Lung (tissue), 12 donors: ENCODE results near the gene CEP63. TPM values are rescaled to one million over a fixed set of nuclear protein-coding genes. Genes with fewer than 3 reads are reported as not detected.

Experiments
- ATAC-seq: fragments of 200-7000 bp; cut with Tn5 transposase; one replicate; pipeline ENCODE4 v1.9.1; 2020; ENCODE audit warnings: moderate number of reproducible peaks; ENCODE audit not compliant: insufficient read depth, low FRiP score
- DNase-seq, 3 donors: peaks; one replicate each; pipeline ENCODE4 v3.0.0-alpha.2; 2013 to 2017
- H3K27ac ChIP-seq, 2 donors: one replicate each; pipeline ENCODE4 v1.5.1; 2013; ENCODE audit warnings: mild to moderate bottlenecking in 2 of 2, moderate library complexity in 2 of 2, control low read depth in 1 of 2, inconsistent platforms in 1 of 2, low read depth in 1 of 2, low read length in 1 of 2
- H3K27me3 ChIP-seq, 3 donors: one replicate each; pipeline ENCODE4 v1.5.1; 2013; ENCODE audit warnings: low read length in 2 of 3; ENCODE audit not compliant: control insufficient read depth in 3 of 3, insufficient read depth in 3 of 3
- H3K36me3 ChIP-seq, 4 donors: one replicate each; pipeline ENCODE4 v1.5.1; 2013; ENCODE audit warnings: low read length in 4 of 4, mild to moderate bottlenecking in 1 of 4, moderate library complexity in 1 of 4; ENCODE audit not compliant: control insufficient read depth in 4 of 4, insufficient read depth in 4 of 4
- H3K4me1 ChIP-seq, 5 donors: one replicate each; pipeline ENCODE4 v1.5.1; 2013; ENCODE audit warnings: low read length in 5 of 5, mild to moderate bottlenecking in 2 of 5, moderate library complexity in 1 of 5; ENCODE audit not compliant: control insufficient read depth in 5 of 5, insufficient read depth in 5 of 5
- H3K4me3 ChIP-seq: one replicate; pipeline ENCODE4 v1.5.1; 2013; ENCODE audit warnings: mild to moderate bottlenecking, control low read depth, moderate library complexity
- H3K9ac ChIP-seq, 2 donors: one replicate each; pipeline ENCODE4 v1.5.1; 2013; ENCODE audit warnings: low read length in 2 of 2, control low read depth in 1 of 2; ENCODE audit not compliant: insufficient read depth in 1 of 2
- H3K9me3 ChIP-seq, 4 donors: one replicate each; pipeline ENCODE4 v1.5.1; 2013; ENCODE audit warnings: low read length in 3 of 4, mild to moderate bottlenecking in 1 of 4, moderate library complexity in 1 of 4; ENCODE audit not compliant: control insufficient read depth in 4 of 4, insufficient read depth in 3 of 4
- CTCF ChIP-seq: IDR thresholded peaks from 2 replicates; pipeline ENCODE4 v1.5.1; 2012; ENCODE audit warnings: mild to moderate bottlenecking; ENCODE audit errors: control extremely low read depth, extremely low read depth
- WGBS, 2 donors: extraction: QIAGEN DNeasy Blood & Tissue Kit; methylation state at CpG; one replicate each; pipeline ENCODE4 v1.1.7; 2013; 5-methylcytosine and 5-hydroxymethylcytosine counted together
- polyA plus RNA-seq, 2 donors: library from polyadenylated mRNA; stranded (reverse); fragments of 200-250 nt; gene quantifications; one replicate each; pipeline ENCODE4 v1.2.1, GENCODE V29; 2013
- total RNA-seq, 2 donors: library from RNA; depleted of rRNA in 1 of 2; stranded (reverse); fragments of >200 nt in 1 of 2; gene quantifications; one replicate each; pipeline ENCODE4 v1.2.1, GENCODE V29; 2014 to 2021
- donor health status: control.
- donor health status: control.
- donor health status: Bipolar disorder and iron deficiency.
- donor health status: healthy.
- donor health status: DM: yes; HTN: yes; CAD: no.

CEP63 gene
- total and polyA plus RNA-seq, 4 donors, result 12.4 to 50.1 (median 18.2) TPM

GRCh38 chr3:134481166-134481565, 4.7 kb upstream of the CEP63 start:
- H3K9me3 ChIP-seq, result no peaks in the 10 kb centered on the region
- H3K4me1 ChIP-seq, result peaks cover 10 to 14% (median 11%) of the 10 kb centered on the region in 5 donors
- no peak for TF ChIP-seq CTCF
- no peak for DNase-seq
- H3K9ac ChIP-seq, result no peak overlapping the region
- H3K36me3 ChIP-seq, result peaks cover 12 to 47% (median 37%) of the 10 kb centered on the region in 4 donors
- no peak overlapping the region for H3K27ac ChIP-seq
- WGBS, 2 donors, result 86 to 93% methylated on average over 1 of the region's 1 CpG
- H3K4me3 ChIP-seq, result no peak overlapping the region
- no peak for ATAC-seq
- H3K27me3 ChIP-seq, result no peaks in the 10 kb centered on the region

- Histone ChIP-seq H3K9me3 (no peaks in the 10 kb centered on the region), H3K27me3 (no peaks in the 10 kb centered on the region), H3K4me1 (peaks cover 9 to 23% (median 18%) of the 10 kb centered on the region in 5 donors), H3K4me3 (no peak overlapping the region), H3K36me3 (peaks cover 12 to 41% (median 33%) of the 10 kb centered on the region in 4 donors), H3K27ac (no peak overlapping the region), H3K9ac (no peak overlapping the region)
- TF ChIP-seq CTCF, result no peak
- WGBS, 2 donors, result 87 to 92% methylated on average over 3 of the region's 3 CpGs
- ATAC-seq (no peak), DNase-seq (no peak)
These were observed 3.2 kb upstream of the CEP63 start for GRCh38 chr3:134482622-134483021.

- Histone ChIP-seq H3K4me1 (peaks cover 9 to 26% (median 19%) of the 10 kb centered on the region in 5 donors), H3K9me3 (no peaks in the 10 kb centered on the region), H3K27me3 (no peaks in the 10 kb centered on the region), H3K9ac (no peak overlapping the region), H3K4me3 (no peak overlapping the region), H3K36me3 (peaks cover 12 to 35% (median 27%) of the 10 kb centered on the region in 4 donors), H3K27ac (peak overlapping the region; percentile 21 to 71)
- WGBS, 2 donors, result 42 to 66% methylated on average over 7 of the region's 7 CpGs
- TF ChIP-seq CTCF, result no peak
- DNase-seq (no peak), ATAC-seq (no peak)
These were observed 2.5 kb upstream of the CEP63 start for GRCh38 chr3:134483195-134483900.
